GM19397 (cell line): ENCODE results near the gene RAB43.
"Not testable (repeated sequence)": the region's sequence is repeated elsewhere in the genome, so short reads cannot be mapped to it uniquely, and the experiment has no call there.

Experiments
- ATAC-seq: cut with Tn5 transposase; IDR thresholded peaks from one replicate; pipeline ENCODE4 v1.9.1; 2021; ENCODE audit warnings: mild to moderate bottlenecking, moderate library complexity; ENCODE audit not compliant: unreplicated experiment

RAB43 gene

DNA sequence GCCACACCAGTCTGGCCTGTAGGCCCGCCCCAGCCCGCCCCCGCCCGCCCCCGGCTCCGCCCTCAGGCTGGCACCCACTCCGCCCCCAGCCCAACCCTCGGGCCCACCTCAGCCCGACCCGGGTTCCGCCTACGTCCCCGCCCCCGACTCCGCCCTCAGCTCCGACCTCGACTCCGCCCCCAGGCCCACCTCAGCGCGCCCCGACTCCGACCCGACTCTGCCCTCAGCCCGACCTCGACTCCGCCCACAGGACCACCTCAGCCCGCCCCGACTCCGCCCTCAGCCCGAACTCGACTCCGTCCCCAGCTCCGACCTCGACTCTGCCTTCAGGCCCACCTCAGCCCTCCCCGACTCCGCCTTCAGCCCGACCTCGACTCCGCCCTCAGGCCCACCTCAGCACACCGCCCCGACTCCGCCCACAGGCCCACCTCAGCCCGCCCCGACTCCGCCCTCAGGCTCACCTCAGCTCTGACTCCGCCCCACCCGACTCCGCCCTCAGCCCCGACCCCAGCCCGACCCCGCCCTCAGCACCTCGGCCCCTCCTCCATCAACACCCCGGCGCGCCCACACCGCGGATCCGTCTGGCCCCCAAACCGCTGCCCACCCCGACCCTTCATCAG is at the start of gene RAB43:
RAB43 (minus strand) TSS at position 13 of the 620 bp plus-strand sequence. CDS start 315 bp downstream, outside the sequence.
- ATAC-seq, result peak; percentile 43

DNA sequence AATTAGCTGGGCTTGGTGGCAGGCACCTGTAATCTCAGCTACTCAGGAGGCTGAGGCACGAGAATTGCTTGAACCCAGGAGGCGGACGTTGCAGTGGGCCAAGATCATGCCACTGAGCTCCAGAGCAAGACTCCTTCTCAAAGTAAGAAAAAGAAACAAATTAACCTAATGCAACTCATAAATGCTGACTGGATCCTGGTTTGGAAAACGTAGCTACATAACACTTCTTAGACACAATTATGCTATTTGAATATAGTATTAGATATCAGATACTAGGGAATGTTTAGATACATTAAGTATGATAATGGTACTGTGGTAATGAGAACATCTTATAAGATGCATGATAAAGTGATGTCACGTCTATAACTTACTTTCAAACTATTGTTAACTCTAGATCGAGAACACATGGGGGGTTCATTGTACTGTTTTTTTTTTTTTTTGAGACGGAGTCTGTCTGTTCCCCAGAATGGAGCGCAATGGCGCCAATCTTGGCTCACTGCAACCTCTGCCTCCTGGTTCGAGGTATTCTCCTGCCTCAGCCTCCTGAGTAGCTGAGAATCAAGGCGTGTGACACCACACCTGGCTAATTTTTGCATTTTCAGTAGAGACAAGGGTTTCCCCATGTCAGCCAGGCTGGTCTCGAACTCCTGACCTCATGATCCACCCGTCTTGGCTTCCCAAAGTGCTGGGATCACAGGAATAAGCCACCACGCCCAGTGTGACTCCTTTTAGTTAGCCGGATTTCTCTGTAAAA is 45.2 kb upstream of the RAB43 start:
- no peak for ATAC-seq

DNA sequence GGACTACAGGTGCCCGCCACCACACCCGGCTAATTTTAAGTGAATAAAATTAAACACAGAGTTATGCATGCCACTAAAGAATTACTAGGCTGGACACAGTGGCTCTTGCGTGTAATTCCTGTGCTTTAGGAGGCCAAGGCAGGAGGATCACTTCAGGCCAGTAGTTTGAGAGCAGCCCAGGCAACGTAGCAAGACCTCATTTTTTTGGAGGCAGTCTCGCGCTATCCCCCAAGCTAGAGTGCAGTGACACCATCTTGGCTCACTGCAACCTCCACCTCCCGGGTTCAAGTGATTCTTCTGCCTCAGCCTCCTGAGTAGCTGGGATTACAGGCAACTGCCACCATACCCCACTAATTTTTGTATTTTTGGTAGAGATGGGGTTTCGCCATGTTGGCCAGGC is 44.0 kb upstream of the RAB43 start:
- ATAC-seq, result not testable (repeated sequence)

DNA sequence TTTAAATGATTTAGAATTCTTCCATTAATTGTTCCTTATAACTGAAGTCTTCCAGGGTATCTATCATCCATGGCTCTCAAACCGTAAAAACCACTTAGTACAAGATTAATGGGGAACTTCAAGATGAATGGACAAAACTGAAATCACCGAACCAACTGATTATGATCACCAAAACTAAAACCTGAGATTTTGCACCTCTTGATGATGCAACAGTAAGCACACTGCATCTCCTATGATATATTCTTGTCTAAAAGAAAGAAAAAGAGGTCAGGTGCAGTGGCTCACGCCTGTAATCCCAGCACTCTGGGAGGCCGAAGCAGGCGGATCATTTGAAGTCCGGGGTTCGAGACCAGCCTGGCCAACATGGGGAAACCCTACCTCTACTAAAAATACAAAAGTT is 42.9 kb upstream of the RAB43 start:
- ATAC-seq, result no peak

DNA sequence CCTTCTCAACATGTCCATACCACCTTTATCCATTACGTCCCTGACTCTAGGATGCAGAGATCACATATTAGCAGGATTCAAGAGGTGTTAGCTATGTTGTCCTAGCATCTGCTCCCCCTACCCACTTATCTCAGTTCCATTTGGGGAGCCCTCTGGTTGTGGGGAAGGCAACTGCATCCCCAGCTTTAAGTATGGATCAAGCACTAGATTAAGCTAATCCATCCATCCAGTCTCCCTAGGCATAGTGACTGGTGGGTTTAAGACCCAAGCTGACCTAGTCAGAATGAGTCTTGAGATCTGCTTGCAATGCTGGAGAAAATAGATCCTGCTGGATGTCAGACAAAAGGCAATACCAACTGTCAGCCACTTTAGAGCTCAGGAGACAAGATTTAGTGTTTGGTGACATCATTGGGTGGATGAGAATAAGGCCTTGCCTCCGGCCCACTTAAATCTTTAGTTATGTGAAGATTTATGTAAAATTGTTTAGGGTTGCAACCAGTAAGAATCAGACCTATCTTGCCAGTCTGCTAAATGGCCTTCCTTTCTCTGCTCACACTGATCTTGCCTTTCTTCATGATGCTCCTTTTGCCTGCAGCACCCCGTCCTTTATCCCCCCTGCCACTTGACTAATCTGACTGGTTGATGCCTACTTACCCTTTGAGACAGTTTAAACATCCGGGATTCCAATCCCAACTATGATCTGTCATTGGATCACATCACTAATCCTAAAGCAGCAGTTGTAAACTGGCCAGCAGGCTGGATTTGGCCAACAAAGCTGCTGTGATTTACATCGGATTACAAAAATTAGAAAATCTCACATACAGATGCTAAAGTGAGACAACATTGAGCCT is 41.4 kb upstream of the RAB43 start:
- ATAC-seq, result no peak

DNA sequence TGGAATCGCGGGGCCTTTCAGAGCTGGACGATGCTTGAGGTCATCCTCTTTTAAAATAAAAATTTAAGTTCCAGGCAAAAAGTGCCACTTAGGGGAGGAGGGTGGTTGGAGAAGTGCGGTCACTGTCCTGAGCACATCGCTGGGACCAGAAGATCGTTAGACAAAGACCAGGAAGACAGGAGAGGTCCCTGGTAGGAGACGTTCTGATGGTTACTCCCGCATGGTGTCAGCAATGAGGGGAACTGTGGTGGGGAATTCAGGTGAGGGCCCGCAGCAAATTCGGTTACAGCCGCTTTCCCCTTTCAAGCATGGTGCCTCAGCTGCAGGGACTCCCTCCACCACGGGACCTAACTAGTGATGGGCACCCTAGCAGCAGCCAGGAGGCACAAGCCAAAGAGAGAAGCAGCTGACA is 40.3 kb upstream of the RAB43 start:
- no peak for ATAC-seq

DNA sequence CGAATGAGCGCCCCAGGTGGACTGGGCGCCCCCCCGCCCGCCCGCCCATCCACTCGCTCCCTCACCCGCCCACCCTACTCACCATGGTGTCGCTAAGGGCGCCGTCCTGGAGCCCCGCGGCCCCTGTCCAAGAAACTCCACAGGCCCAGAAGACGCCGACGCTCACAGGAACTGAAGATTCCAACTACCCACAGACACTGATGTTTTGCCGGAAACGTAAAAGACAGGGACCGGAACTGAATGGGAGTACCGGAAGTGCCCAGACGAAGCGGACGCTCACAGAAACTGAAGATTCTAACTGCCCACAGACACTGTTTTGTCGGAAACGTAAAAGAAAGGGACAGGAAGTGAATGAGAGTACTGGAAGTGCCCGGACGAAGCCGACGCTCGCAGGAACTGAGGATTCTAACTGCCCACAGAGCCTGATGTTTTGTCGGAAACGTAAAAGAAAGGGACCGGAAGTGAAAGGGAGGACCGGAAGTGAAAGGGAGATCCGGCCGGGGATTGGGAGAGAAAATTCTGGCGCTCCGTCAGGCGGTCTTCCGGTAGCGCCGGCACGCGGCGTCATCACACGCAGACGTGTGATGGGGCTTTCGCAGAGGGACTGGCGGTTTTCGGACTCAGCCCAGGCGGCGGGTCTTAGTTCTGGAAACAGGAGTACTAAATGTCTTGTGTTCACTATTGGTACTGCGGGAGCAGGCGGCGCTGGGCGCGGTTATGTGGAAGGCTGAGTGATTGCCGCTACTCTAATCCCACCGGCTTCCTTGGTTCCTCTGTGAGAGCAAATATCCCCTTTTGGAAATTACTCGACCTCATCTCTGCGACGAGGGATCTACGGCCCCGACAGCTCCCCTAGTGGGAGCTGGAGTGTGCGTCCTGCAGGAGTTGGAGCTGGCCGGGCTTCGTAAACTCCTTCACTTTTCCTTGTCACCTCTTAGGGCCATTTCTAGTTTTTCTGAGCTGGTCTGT is 39.6 kb upstream of the RAB43 start, which contains the start of gene ISY1:
ISY1 (minus strand) TSS at position 173 of the 969 bp plus-strand sequence; CDS start at position 85, 88 bp downstream.
- peak; percentile 85 for ATAC-seq

DNA sequence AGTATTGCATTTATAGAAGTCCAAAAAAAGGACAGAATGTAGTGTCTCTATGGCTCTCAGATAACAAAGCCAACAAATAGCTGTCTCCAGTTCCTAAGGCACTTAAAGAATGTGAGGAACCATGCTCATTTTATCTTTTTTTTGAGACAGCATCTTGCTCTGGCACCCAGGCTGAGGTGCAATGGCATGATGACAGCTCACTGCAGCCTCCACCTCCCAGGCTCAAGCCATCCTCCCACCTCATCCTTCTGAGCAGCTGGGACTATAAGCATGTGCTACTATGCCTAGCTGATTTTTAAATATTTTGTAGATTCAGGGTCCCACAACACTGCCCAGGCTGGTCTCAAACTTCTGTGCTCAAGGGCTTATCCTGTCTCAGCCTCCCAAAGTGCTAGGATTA is 23.2 kb upstream of the RAB43 start:
- ATAC-seq, result no peak

DNA sequence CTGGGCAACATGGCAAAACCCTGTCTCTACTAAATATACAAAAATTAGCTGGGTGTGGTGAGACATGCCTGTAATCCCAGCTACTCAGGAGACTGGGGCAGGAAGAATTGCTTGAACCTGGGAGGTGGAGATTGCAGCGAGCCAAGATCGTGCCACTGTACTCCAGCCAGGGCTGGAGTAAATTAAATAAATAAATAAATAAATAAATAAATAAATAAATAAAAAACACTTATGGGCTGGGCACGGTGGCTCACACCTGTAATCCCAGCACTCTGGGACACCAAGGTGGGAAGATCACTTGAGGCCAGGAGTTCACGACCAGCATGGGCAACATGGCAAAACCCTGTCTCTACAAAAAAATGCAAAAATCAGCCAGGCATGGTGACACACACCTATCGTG is 19.4 kb upstream of the RAB43 start:
- ATAC-seq, result not testable (repeated sequence)

DNA sequence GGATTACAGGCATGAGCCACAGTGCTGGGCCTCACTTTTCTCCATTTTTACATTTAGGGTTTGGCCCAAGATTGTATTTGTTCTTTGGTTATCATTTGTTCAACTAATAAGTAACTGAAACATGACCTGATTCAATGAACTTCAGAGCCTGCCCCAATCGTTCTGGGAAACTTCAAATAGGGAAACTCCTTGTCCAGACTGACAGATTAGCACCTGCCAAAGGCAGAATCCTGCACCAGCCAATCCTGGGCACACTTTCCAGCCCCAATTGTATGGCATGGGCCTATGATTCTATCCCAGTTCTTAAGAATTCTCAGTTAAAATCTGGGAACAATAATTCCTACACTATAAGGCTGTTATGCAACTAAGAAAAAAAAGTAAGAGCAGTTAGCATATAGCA is 18.3 kb upstream of the RAB43 start:
- no peak for ATAC-seq

DNA sequence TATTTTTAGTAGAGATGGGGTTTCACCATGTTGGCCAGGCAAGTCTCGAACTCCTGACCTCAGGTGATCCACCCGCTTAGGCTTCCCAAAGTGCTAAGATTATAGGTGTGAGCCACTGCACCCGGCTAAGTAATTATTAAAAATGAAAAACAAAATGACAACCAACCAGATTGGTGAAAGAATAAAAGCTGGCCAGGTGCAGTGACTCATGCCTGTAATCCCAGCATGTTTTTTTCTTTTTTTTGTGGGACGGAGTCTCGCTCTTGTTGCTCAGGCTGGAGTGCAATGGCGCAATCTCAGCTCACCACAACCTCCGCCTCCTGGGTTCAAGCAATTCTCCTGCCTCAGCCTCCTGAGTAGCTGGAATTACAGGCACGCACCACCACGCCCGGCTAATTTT is 14.7 kb upstream of the RAB43 start:
- ATAC-seq, result not testable (repeated sequence)

DNA sequence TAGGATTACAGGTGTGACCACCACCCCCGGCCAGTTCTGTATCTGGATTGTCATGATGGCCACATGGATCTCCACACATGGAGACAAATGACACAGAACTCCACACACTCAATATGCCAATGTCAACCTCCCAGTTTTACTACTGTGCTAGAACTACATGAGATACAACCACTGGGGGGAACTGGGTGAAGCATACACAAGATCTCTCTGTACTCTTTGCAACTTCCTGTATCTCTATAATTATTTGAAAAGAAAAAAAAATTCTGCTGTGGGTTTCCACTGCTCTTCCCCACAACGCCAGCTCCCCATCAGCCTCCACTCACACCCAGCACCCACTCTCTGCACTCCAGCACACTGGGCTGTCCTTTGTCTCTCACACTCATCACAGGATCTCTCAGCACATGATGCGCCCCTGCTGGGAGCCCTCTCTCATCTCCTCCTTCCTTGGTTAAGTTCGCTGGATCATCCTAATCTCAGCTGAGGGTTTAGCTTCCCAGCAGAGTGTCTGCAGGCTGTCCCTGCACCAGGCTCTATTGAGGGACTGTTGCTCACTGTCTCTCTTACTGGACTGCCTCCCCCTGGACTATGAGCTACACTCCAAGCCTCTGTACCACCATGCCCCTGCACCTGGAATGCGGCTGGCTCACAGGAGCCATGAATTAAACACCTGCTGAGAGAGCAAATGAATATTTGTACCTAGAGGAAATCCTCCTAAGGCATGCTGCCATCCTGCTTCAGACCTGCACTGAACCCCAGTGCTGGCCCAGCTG is 10.7 kb upstream of the RAB43 start:
- ATAC-seq, result no peak

DNA sequence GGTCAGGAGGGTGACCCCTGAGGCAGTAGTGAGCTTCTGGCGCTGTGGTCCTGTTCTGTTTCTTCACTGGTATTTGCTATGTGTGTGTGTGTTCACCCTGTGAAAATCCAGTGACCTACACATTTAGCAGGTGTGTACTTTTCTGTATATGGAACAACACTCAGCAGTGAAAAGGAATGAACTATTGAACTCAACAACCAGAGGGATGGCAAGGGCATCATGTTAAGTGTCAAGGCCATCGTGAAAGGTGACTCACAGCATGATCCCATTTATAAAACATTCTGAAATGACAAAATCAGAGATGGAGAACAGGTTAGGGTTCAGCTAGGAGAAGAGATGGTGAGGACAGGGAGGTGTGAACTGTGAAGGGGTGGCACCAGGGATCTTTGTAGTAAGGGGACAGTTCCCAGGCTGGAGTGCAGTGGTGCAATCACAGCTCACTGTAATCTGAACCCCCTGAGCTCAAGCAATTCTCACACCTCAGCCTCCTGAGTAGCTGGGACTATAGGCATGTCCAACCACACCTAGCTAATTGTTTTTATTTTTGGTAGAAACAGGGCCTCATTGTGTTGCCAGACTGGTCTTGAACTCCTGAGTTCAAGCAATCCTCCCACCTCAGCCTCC is 10.0 kb upstream of the RAB43 start:
- ATAC-seq, result no peak

DNA sequence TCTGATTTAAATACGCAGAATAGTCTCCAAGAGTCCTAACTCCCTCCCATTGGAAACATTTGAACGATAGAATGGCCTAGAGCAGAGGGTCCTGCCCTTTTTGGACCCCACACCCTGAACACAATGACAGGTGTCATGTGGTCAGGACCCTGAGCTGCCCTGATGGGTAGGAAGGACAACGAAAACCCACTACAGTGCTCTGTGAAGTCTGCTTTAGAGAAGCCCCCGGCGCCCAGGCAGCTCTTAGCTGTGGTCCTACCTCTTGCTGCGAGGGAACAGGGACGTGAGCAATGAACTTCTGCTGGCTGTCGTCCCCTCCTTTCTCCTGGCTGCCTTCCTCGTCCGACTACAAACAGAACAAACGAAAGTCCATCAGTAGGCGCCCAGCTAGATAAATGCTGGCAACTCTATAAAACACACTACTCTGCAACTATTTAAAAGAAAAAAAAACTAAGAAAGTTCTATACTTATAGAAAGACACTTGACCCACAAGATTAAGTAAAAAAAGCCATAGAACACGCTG is 8.7 kb upstream of the RAB43 start:
- no peak for ATAC-seq

DNA sequence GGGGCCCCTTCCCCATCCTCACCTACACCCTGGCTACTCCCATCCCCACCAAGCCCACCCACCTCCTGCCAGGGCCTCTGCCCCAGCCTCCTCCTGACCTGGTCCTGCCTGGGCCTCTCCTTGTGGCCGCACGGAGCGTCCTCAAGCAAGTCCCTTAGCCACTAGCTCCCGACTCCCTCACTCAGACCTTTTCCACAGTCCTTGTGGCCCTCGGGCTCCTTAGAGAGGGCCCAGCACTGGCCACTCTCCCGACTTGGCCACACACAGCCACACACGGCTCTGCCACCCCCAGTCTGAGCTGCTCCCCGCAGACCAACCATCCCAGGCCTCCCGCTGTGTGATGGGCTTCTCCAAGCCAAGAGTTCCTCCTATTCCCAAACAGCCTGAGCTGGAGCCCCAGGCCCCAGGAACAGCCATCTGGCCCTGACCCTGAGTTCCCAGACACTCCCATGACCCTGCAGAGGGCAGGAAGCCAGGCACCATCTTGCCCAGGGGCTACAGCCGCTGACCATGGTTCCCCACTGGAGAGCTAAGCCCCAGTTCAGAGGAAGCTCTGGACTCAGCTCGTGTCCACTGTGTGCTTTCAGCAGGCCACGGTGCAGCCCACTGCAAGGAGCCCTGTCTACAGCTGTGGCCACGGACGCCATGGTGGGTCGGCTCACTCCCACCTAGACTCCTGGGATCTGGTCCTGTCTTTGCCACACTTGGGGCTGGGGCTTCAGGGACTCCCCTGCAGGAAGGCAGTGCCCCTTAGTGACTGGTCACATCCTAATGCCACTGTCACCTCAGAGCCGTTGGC is 7.0 kb upstream of the RAB43 start:
- ATAC-seq, result no peak

DNA sequence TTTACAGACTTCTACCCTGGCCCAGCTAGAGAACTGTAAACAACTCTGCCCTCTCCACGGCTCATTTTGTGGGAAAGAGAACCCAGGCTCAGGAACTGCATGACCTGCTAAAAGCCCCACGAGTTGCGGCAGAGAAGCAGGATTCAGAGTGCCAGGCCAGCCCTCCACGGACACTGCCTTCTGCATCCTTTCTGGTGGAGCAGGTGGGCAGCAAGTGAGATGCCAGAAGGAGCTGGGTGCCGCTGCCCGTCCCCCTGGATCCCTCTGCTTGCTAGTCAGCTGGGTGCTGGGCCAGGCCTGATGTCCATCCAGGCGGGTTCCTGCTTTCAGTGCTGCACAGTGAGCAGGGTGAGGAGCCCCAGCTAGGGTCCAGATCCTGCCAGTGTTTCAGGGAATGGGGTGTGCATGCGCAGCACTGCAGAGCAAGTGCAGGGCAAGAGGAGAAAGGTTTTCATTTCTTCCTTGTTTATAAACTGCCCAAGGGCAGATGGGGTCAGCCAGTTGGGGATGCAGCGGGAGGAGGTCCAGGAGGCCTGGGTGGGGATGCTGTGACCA is 5.2 kb upstream of the RAB43 start:
- no peak for ATAC-seq

DNA sequence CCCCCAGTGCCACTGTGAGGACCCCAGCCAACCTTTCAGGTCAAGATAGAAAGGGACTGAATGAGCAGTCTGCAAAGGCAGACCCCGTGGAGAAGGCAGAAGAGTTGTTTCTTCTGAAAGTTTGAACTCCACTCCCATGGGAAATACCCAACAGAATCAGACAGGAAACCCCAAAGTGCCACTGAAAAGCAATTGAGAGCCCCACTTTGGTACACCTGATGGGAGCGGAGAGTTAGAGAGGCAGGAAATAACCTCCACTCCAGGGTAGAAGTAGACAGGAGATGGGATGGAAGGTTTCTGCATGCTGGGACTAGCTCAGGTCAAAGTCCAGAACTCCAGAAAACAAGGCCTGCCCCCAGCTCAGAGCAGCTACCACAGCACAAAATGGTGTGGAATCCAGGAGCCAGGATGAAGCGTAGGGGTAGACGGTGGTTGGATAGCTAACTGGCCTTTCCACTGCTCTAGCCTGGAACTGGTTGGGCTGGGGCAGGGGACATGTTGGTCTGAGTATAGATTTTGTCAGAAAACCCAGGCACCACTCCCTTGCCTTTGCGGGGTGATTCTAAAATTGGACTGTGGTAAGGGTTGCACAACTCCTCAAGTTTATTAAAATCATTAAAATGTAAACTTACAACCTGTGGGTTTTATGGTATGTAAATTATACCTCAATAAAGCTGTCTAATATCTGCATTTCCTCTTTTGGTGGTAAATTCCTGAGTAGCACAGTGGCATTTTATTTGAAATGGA is 1.9 kb upstream of the RAB43 start:
- ATAC-seq, result no peak
